Measurements from ENCODE around the gene SPHK2. TPM values are rescaled to one million over a fixed set of nuclear protein-coding genes. Genes with fewer than 3 reads are reported as not detected.
"Not testable (repeated sequence)": the region's sequence is repeated elsewhere in the genome, so short reads cannot be mapped to it uniquely, and the experiment has no call there.

SPHK2 gene
- total RNA-seq, 1 donor from 2014 or later: 36.4 TPM

DNA sequence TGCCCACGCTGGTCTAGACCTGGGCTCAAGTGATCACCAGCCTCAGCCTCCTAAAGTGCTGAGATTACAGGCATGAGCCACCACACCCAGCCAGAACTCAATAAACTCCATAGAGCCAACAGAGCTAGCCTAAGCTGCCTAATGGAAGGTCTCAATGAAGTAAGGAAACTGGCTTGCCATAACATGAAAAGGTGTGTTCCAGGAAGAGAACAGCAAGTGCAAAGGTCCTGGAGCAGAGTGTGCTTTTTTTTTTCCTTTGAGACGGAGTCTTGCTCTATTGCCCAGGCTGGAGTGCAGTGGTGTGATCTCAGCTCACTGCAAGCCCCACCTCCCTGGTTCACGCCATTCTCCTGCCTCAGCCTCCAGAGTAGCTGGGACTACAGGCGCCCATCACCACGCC, 38.5 kb downstream of the SPHK2 start:
- H3K4me3 Mint-ChIP-seq; intact Hi-C loops (cut with micrococcal nuclease); H3K4me1 Mint-ChIP-seq; H3K27me3 Mint-ChIP-seq; DNase-seq; H3K36me3 Mint-ChIP-seq (ENCODE audit: low read depth); H3K9me3 Mint-ChIP-seq; H3K27ac Mint-ChIP-seq: not testable (repeated sequence)

DNA sequence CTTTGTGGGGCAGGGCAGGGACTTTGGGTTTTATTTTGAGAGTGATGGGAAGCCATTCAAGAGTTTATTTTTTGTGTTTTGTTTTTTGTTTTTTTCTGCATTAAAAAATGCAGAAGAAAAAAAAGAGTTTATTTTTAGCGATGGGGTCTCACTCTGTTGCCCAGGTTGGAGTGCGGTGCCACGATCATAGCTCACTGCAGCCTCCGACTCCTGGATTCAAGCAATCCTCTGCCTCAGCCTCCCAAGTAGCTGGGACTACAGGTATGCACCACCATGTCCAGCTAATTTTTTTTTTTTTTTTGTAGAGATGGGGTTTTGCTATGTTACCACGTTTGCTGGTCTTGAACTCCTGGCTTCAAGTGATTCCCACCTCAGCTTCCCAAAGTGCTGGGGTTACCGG, 39.2 kb downstream of the SPHK2 start:
- peaks cover 9% of the 10 kb centered on the region for H3K4me1 Mint-ChIP-seq
- no peaks in the 10 kb centered on the region for H3K36me3 Mint-ChIP-seq (ENCODE audit: low read depth)
- no peaks in the 10 kb centered on the region for H3K9me3 Mint-ChIP-seq
- H3K27ac Mint-ChIP-seq: no peak overlapping the region
- no peak overlapping the region for H3K4me3 Mint-ChIP-seq
- intact Hi-C loops (cut with micrococcal nuclease): no loop called here
- H3K27me3 Mint-ChIP-seq: peaks cover 8% of the 10 kb centered on the region
- DNase-seq: no peak

DNA sequence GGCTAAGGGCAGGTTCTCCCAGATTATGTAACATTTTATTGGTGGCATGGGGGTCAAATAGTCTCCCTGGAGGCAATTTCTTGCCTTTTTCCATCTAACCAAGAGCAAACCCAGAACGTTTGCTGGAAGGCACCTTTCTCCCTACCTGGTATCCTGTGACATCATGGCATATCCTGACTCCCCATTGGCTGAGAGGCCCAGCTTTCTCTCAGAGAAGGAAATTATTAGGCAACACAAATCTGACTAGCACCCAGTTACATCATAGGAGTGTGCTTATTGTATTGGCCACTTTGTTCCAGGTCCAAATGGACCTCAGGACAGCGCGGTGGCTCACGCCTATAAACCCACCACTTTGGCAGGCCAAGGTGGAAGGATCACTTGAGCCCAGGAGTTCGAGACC, 40.5 kb downstream of the SPHK2 start:
- H3K27ac Mint-ChIP-seq: no peak overlapping the region
- no peaks in the 10 kb centered on the region for H3K36me3 Mint-ChIP-seq (ENCODE audit: low read depth)
- no peaks in the 10 kb centered on the region for H3K9me3 Mint-ChIP-seq
- peaks cover 9% of the 10 kb centered on the region for H3K4me1 Mint-ChIP-seq
- intact Hi-C loops (cut with micrococcal nuclease): no loop called here
- H3K4me3 Mint-ChIP-seq: no peak overlapping the region
- peaks cover 8% of the 10 kb centered on the region for H3K27me3 Mint-ChIP-seq
- no peak for DNase-seq

DNA sequence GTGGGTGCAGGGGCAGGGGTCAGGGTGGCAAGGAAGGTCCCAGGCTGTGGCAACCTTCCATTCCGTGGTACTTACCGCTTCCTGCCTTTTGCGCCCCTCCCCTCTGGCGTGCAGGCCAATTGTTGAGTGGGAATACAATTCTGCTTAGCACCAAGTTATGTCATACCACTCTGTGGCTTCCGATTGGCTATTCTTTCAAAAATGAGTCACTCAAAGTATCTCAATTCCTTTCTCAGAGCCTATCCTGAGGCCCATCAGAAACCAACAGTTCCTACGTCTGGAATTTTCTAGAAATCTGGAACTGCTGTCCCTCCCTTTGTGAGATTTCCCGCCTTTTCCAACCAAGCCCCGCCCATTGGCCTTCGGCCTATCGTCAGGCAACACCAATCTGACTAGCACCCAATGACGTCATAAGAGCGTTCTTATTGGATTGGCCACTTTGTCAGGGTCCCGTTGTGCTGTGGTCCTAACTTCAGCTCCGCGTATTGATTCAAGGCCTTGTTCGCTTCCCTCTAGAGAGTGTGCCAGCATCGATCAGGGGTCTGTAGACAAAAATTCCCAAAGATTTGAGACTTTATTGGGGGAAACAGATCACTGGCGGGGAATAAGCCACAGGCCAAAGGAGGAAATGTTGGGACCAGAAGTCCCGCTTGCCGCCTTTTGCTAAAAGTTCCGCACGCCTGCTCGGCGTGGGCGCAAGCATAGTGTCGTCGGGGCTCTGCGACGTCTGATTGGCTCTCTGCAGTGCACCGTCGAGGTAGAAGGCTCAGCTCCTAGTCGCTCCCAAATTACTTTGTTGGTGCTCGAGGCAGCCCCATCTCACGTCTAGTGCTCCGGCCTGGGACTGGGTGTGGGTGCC, 41.8 kb downstream of the SPHK2 start:
- intact Hi-C loops (cut with micrococcal nuclease): loop anchor here (1.0 kb wide), 1 partner anchor 53 kb away; no protein-coding TSS in a partner anchor
- no peaks in the 10 kb centered on the region for H3K9me3 Mint-ChIP-seq
- H3K27ac Mint-ChIP-seq: peak overlapping the region; percentile 87
- no peaks in the 10 kb centered on the region for H3K36me3 Mint-ChIP-seq (ENCODE audit: low read depth)
- peak overlapping the region; percentile 57 for H3K4me3 Mint-ChIP-seq
- DNase-seq: peak; percentile 95
- H3K27me3 Mint-ChIP-seq: peaks cover 8% of the 10 kb centered on the region
- H3K4me1 Mint-ChIP-seq: peaks cover 9% of the 10 kb centered on the region

DNA sequence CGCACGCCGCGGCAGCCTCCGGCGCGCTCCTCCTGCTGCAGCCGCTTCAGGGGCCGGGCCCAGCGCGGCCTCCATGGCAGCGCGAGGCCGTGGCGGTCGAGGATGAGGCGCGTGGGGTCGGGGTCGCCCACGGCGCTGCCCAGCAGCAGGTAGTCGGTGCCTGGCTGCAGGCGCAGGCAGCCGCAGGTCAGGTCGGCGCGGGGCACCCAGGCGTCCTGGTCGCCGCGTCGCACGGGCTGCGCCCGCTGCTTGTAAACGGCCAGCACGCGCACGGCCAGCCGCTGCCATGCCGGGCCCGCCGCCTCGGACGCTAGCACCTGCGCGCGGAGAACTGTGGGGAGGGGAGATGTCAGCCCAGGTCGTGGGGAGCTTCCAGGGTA, 42.4 kb downstream of the SPHK2 start:
- no peaks in the 10 kb centered on the region for H3K9me3 Mint-ChIP-seq

DNA sequence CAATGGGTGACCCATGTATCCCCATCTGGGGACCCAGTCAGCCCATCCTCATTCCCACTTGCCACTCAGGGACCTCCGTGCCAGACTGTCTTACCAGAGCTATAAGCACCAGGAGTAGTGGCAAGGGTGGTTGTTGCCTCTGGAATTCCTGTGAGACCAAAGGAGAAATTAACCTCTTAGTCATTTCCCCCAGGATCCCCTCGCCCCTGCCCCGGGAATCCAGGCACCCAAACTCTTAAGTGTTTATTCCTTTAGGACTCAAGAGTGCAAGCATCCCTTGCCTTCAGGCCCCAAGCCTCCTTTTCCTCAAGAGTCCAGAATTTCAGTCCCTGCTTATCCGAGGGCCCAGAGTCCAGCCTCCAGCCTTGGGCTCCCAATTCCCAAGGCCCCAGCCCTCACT, 44.4 kb downstream of the SPHK2 start:
- intact Hi-C loops (cut with micrococcal nuclease): no loop called here
- peaks cover 7% of the 10 kb centered on the region for H3K4me1 Mint-ChIP-seq
- H3K9me3 Mint-ChIP-seq: peaks cover under 1% of the 10 kb centered on the region
- H3K4me3 Mint-ChIP-seq: no peak overlapping the region
- peak overlapping the region; percentile 51 for H3K27ac Mint-ChIP-seq
- no peak for DNase-seq
- H3K36me3 Mint-ChIP-seq (ENCODE audit: low read depth): no peaks in the 10 kb centered on the region
- peaks cover 3% of the 10 kb centered on the region for H3K27me3 Mint-ChIP-seq

More for the DNA sequence above, 42.4 kb downstream of the SPHK2 start:
- intact Hi-C loops (cut with micrococcal nuclease): loop anchor here (1.0 kb wide), 1 partner anchor 53 kb away; no protein-coding TSS in a partner anchor
- Mint-ChIP-seq H3K4me3 (no peak overlapping the region), H3K27ac (no peak overlapping the region), H3K27me3 (peaks cover 8% of the 10 kb centered on the region), H3K4me1 (peaks cover 9% of the 10 kb centered on the region), H3K36me3 (ENCODE audit: low read depth) (no peaks in the 10 kb centered on the region)
- DNase-seq: no peak

DNA sequence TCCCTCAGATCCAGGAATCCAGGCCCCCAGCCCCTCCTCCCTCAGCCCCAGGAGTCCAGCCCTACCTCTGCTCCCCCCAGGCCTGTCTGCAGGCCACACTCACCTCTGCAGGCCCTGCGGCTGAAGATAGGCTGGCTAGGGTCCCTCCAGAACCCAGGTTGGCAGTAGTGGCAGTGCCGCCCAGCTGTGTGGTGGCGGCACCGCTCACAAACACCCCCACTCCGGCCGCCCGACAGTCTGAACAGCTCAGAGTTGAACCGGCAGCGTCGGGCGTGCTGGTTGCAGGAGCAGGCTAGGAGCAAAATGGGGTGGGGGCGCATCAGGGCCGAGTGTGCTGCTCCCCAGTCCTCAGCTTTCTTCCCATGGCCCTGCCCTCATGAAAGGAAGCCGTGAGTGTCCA, 45.2 kb downstream of the SPHK2 start:
- intact Hi-C loops (cut with micrococcal nuclease): no loop called here
- Mint-ChIP-seq H3K27me3 (no peaks in the 10 kb centered on the region), H3K9me3 (peaks cover 4% of the 10 kb centered on the region), H3K36me3 (ENCODE audit: low read depth) (no peaks in the 10 kb centered on the region), H3K4me3 (no peak overlapping the region), H3K4me1 (peaks cover 7% of the 10 kb centered on the region), H3K27ac (no peak overlapping the region)
- no peak for DNase-seq

DNA sequence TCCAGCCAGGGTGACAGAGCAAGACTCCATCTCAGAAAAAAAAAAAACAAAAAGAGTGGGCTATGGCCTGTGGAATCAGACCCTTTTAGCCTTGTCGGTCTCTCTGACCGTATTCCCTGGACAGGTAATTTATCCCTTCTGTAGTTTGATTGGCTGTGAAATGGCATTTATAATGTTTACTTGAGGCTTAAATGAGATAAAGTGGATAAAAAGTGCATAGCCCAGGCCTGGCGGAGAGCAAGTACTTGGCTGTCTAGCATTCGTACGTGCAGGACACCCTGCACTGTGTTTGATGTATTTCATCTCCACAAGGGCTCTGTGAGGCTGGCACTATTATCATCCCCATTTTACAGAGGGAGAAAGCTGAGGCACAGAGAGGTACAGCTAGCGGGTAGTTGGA, 46.5 kb downstream of the SPHK2 start:
- DNase-seq: no peak
- intact Hi-C loops (cut with micrococcal nuclease): no loop called here
- Mint-ChIP-seq H3K36me3 (ENCODE audit: low read depth) (no peaks in the 10 kb centered on the region), H3K27me3 (no peaks in the 10 kb centered on the region), H3K27ac (no peak overlapping the region), H3K9me3 (peaks cover 10% of the 10 kb centered on the region), H3K4me3 (no peak overlapping the region), H3K4me1 (peaks cover 5% of the 10 kb centered on the region)

DNA sequence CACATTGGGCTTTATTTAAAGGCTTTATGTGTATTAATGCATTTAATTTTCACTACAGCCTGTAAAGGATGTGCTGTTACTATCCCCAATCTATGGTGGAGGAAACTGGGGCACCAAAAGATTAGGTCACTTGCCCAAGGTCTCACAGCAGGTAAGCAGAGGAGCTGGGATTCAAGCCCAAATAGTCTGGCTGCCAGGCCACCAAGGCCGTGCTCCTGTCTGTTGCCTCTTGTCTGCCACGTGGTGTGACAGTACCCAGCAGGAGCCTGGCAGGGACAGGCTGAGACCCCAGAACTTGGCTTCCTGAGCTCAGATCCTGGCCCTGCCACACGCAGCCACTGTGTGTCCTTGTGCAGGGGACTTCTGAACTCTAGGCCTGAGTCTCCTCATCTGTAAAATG, 49.0 kb downstream of the SPHK2 start:
- Mint-ChIP-seq H3K4me1 (no peaks in the 10 kb centered on the region), H3K27me3 (no peaks in the 10 kb centered on the region), H3K27ac (no peak overlapping the region), H3K36me3 (ENCODE audit: low read depth) (no peaks in the 10 kb centered on the region), H3K9me3 (peaks cover 10% of the 10 kb centered on the region), H3K4me3 (no peak overlapping the region)
- intact Hi-C loops (cut with micrococcal nuclease): no loop called here
- no peak for DNase-seq

DNA sequence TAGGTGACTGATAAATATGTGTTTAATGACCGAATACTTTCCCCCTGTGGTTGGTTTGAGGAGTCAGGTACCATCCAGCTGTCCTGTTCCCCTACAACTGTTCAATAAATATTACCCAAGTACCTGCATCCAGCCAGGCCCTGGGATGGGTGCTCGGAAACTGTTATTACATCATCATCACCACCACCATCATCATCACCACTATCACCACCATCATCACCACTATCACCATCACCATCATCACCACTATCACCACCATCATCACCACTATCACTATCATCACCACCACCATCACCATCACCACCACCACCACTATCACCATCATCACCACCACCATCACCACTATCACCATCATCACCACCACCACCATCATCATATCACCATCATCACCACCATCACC, 49.5 kb downstream of the SPHK2 start:
- DNase-seq: no peak
- Mint-ChIP-seq H3K4me3 (no peak overlapping the region), H3K4me1 (no peaks in the 10 kb centered on the region), H3K9me3 (peaks cover 10% of the 10 kb centered on the region), H3K27me3 (no peaks in the 10 kb centered on the region), H3K27ac (no peak overlapping the region), H3K36me3 (ENCODE audit: low read depth) (no peaks in the 10 kb centered on the region)
- intact Hi-C loops (cut with micrococcal nuclease): no loop called here

DNA sequence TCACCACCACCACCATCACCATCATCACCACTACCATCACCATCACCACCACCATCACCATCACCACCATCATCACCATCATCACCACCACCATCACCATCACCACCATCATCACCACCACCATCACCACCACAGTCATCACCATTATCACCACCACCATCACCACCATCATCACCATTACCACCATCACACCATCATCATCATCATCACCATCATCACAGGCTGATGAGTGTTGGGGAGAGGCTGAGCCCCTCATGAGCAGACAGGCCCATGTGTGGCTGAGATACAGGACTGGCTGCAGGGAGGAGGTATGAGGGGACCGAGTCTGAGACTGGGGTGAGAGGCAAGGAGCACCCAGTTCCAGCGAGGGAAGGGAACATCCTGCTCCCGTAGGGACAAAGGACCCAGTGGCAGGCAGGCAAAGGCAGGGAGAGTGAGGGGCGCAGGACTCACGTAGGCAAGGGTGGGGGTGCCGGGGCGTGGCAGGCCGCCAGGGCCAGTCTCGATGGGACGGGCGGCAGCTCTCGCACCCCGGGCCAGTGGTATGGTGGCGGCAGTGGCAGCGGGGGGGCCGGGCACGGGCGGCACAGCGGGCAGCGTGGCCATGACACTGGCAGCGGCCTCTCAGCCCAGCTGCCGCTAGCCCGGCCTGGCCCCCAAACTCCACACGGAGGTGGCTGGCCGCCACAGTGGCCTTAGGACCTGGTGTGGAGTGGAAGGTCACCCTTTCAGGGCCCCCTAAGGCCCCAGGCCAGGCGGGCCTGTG, 50.8 kb downstream of the SPHK2 start:
- no peak overlapping the region for H3K27ac Mint-ChIP-seq
- no peaks in the 10 kb centered on the region for H3K36me3 Mint-ChIP-seq (ENCODE audit: low read depth)
- H3K4me3 Mint-ChIP-seq: no peak overlapping the region
- H3K4me1 Mint-ChIP-seq: peaks cover 2% of the 10 kb centered on the region
- no peak for DNase-seq
- peaks cover 10% of the 10 kb centered on the region for H3K9me3 Mint-ChIP-seq
- no peaks in the 10 kb centered on the region for H3K27me3 Mint-ChIP-seq
- intact Hi-C loops (cut with micrococcal nuclease): no loop called here

DNA sequence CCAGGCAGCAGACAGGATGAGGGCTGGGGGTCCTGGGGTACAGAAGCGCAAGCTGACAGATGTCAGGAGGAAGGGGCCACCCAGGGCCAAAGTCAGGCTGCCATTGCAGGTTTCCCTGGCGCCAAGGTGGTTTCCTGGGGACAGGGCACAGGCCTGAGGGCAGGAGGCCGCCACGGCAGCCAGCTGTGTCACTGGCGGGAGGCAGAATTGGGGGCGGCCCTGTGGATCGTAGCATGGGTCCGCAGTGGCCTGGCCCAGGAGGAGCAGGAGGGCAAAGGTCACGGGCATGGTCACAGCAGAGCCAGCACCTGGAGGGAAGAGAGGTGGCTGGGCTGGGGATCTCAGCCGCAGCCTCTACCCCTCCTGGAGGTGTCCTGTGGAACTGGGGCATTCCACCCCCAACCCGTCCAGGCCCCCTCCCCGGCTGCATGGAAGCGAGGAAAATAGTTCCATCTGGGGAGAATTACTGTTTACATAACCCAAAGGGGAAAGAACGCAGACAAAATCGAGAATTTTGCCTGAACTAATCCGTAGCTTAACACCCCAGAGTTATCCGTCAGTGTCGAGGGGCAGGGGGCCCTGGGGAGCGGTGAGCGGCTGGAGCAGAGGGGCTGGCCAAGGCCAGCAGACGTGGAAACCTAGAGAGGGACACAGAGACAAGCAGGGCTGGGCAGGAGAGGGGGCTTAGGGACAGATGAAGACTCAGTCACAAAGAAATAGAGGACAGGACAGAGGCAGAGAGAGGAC, 51.6 kb downstream of the SPHK2 start:
- no peaks in the 10 kb centered on the region for H3K36me3 Mint-ChIP-seq (ENCODE audit: low read depth)
- H3K27me3 Mint-ChIP-seq: no peaks in the 10 kb centered on the region
- no peak overlapping the region for H3K4me3 Mint-ChIP-seq
- intact Hi-C loops (cut with micrococcal nuclease): no loop called here
- peaks cover 7% of the 10 kb centered on the region for H3K4me1 Mint-ChIP-seq
- no peak for DNase-seq
- peak overlapping the region; percentile 45 for H3K27ac Mint-ChIP-seq
- H3K9me3 Mint-ChIP-seq: peaks cover 10% of the 10 kb centered on the region

DNA sequence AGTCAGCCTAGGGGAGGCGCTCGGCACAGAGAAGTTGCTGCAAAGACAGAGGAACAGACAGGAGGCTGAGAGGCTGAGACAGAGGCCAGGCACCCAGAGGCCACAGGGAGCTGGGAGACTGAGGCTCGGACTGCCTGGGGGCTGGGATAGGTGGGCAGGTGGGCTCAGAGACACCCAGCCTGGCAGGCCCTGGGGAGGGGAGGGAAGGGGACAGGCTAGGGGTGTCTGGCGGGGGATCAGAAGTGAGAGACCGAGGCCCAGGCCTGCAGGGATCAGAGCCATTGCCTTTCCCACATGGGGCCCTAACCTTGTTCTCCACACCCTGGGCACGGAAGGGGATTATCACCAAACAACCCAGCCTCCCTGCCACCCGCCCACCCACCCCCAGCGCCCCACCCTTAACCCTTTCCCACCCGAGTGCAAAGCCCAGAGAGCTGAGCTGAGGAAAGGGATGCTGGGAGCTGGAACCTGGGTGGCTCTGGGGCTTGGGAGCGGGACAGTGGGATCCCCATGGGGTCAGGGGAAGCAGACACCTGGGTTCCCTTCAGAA, 52.2 kb downstream of the SPHK2 start:
- H3K4me3 Mint-ChIP-seq: no peak overlapping the region
- intact Hi-C loops (cut with micrococcal nuclease): no loop called here
- H3K4me1 Mint-ChIP-seq: peaks cover 7% of the 10 kb centered on the region
- H3K36me3 Mint-ChIP-seq (ENCODE audit: low read depth): no peaks in the 10 kb centered on the region
- no peak for DNase-seq
- no peaks in the 10 kb centered on the region for H3K27me3 Mint-ChIP-seq
- peak overlapping the region; percentile 45 for H3K27ac Mint-ChIP-seq
- peaks cover 10% of the 10 kb centered on the region for H3K9me3 Mint-ChIP-seq

All from activated CD4-positive, alpha-beta T cell treated with anti-CD3 and anti-CD28 coated beads, Interleukin-2, amount 10 ng/mL, durations not matched to agents 24 days and 14 days (primary cell).